K562 (cell line): ENCODE results near the gene MPZL1. TPM values are rescaled to one million over a fixed set of nuclear protein-coding genes. Genes with fewer than 3 reads are reported as not detected.

Experiments
- ARNT ChIP-seq, 2 experiments: fragments of 450-650 bp; IDR thresholded peaks; 2 replicates each; pipeline ENCODE4 v1.6.1; 2016; ENCODE audit warnings: mild to moderate bottlenecking in 1 of 2
- CEBPB ChIP-seq: fragments of 450-650 bp; IDR thresholded peaks from 2 replicates; pipeline ENCODE4 v1.6.1; 2016; ENCODE audit warnings: missing genetic modification characterization, missing compliant biosample characterization
- DACH1 ChIP-seq: fragments of 450-650 bp; IDR thresholded peaks from 2 replicates; pipeline ENCODE4 v1.6.1; 2018; ENCODE audit not compliant: partially characterized antibody
- E2F1 ChIP-seq: sonication (generic); formaldehyde crosslinking; IDR thresholded peaks from 2 replicates; pipeline ENCODE4 v1.8.1; 2023; ENCODE audit warnings: mild to moderate bottlenecking, missing genetic modification reagents, moderate library complexity
- EP400 ChIP-seq: fragments of 450-650 bp; IDR thresholded peaks from 2 replicates; pipeline ENCODE4 v1.6.1; 2017; ENCODE audit warnings: antibody characterized with exemption, mild to moderate bottlenecking, moderate library complexity
- HMBOX1 ChIP-seq: sonication (generic); IDR thresholded peaks from 2 replicates; pipeline ENCODE4 v1.6.1; 2016
- JUND ChIP-seq, 2 experiments: IDR thresholded peaks; 2 replicates in 1 of 2; 3 replicates in 1 of 2; pipeline ENCODE4 v1.6.1; 2011; ENCODE audit warnings: borderline replicate concordance in 2 of 2, low read depth in 2 of 2, low read length in 2 of 2, improper control_type of control experiment in 1 of 2, missing biosample characterization in 1 of 2, missing genetic modification characterization in 1 of 2, missing genetic modification reagents in 1 of 2
- SFPQ ChIP-seq: fragments of 200-400 bp; formaldehyde crosslinking; IDR thresholded peaks from 2 replicates; pipeline ENCODE4 v1.6.1; 2017; ENCODE audit warnings: mild to moderate bottlenecking, low read depth, low read length, moderate library complexity
- SOX6 ChIP-seq: fragments of 450-650 bp; IDR thresholded peaks from 2 replicates; pipeline ENCODE4 v1.6.1; 2014; ENCODE audit warnings: mild to moderate bottlenecking
- ZFPM2 ChIP-seq: fragments of 250-450 bp; sonication (Bioruptor Pico); IDR thresholded peaks from 2 replicates; pipeline ENCODE4 v1.5.1; 2022; ENCODE audit warnings: mild to moderate bottlenecking
- polyA plus RNA-seq, 8 experiments: library from polyadenylated mRNA; depleted of rRNA in 4 of 8; stranded (reverse) in 5 of 8; unstranded in 3 of 8; fragments of >200 nt; fragmentation: Nextera tagmentation in 2 of 8; fragmentation: Illumina TruSeq in 1 of 8; extraction: Ambion mirVana in 2 of 8; extraction: Trizol in 1 of 8; gene quantifications; 2 replicates each; pipeline versions ENCODE4 v1.2.1 to v1.2.3, GENCODE V29; 2011 to 2014; ENCODE audit warnings: inconsistent platforms in 1 of 8, missing spikeins in 1 of 8
- total RNA-seq, 7 experiments: library from RNA; depleted of rRNA in 6 of 7; stranded (reverse); fragments of >200 nt in 6 of 7; fragmentation: Illumina TruSeq in 2 of 7; extraction: Trizol in 2 of 7; gene quantifications; 2 replicates each; pipeline versions ENCODE4 v1.2.1 to v1.2.3, GENCODE V29; 2011 to 2021; ENCODE audit warnings: low replicate concordance in 1 of 7

Gene MPZL1
- total and polyA plus RNA-seq, 9 of the 15 experiments (the other 6 are each of a cell fraction or from before 2014, with no cell fraction given): 14.5 to 153 (median 66.5) TPM

GRCh38 chr1:167829868-167830267 is 108.1 kb downstream of the MPZL1 start (continued):
- TF ChIP-seq JUND (IDR thresholded peaks at IDR 0.05; ENCODE audit: borderline replicate concordance, low read depth, low read length) (peak; percentile 28; the same call in 1 of the 2 replicates), JUND (tag; IDR thresholded peaks at IDR 0.05; ENCODE audit: borderline replicate concordance, low read depth, low read length) (peak; percentile 36; the same call in 2 of the 3 replicates), EP400 (peak; percentile 33; the same call in 1 of the 2 replicates), HMBOX1 (0 out of 2 replicates have a peak, but pooled peaks have one; percentile 42), E2F1 (no peak), ZFPM2 (CRISPR knock-in tag) (no peak), CEBPB (0 out of 2 replicates have a peak, but pooled peaks have one; percentile 27), DACH1 (no peak), ARNT (IDR thresholded peaks at IDR 0.05) (0 out of 4 replicates have a peak, but pooled peaks of 1 of the 2 experiments have one; percentile 56), SOX6 (peak; percentile 98), SFPQ (no peak)
